Measurements from ENCODE around the gene HCAR2.
"Not testable (repeated sequence)": the region's sequence is repeated elsewhere in the genome, so short reads cannot be mapped to it uniquely, and the experiment has no call there.

HCAR2 gene

GRCh38 chr12:122724641-122725243 is 21.6 kb upstream of the HCAR2 start:
- TF ChIP-seq CTCF (IDR thresholded peaks at IDR 0.05; ENCODE audit: extremely low read depth, missing control alignments): no peak
- no peak for DNase-seq (ENCODE audit: low spot score)

DNA sequence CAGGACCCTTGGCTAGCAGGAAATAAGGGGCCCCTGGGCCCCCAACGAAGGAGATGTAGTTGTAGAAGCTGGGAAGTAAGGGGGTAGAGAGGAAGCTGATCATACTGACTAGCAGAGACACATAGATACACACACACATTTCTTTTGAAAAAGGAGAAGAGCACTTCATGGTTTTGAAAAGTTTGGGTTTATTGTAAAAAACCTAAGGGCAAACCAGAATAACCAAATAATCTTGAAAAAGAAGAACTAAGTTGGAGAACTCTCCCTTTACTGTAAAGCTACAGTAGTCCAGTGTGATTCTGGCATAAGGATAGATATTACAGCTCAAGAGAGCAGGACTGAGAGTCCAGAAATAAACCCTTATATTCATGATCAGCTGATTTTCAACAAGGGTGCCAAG is 19.2 kb upstream of the HCAR2 start:
- no peak for TF ChIP-seq CTCF (IDR thresholded peaks at IDR 0.05; ENCODE audit: extremely low read depth, missing control alignments)
- no peak for DNase-seq (ENCODE audit: low spot score)

DNA sequence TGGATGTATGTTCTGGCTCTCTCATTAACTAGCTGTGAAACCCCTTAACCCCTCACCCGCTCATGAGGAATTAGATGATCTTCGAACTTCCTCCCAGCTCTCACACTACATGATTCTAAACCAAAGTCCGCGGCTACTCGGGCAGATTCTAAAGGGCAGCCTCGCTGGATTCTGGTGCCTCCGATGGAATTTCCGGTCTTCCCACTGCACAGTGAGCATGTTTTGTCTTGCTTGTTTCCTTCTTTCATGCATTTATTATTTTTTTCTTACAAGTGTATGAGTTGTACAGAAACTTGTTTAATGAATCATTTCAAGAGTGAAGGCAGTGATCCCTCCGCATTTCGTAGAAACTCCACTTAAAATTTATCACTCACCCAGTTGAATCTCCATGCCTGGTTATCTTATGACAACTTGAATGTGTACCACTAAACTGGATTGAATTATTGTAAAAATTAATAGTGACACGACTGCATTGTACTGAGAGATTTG is 17.9 kb upstream of the HCAR2 start:
- DNase-seq (ENCODE audit: low spot score): peak; percentile 34
- TF ChIP-seq CTCF (IDR thresholded peaks at IDR 0.05; ENCODE audit: extremely low read depth, missing control alignments): no peak

- DNase-seq (ENCODE audit: low spot score): not testable (repeated sequence)
Observed at GRCh38 chr12:122716658-122717057, 13.5 kb upstream of the HCAR2 start, which contains the start of gene HCAR3. HCAR3 (minus strand) TSS chr12:122716811; CDS start chr12:122716737, 74 bp downstream.

GRCh38 chr12:122715211-122715610 is 12.1 kb upstream of the HCAR2 start:
- DNase-seq (ENCODE audit: low spot score): not testable (repeated sequence)

GRCh38 chr12:122713491-122714188 is 10.5 kb upstream of the HCAR2 start:
- not testable (repeated sequence) for DNase-seq (ENCODE audit: low spot score)

GRCh38 chr12:122711266-122711665 is 8.1 kb upstream of the HCAR2 start:
- not testable (repeated sequence) for DNase-seq (ENCODE audit: low spot score)

DNA sequence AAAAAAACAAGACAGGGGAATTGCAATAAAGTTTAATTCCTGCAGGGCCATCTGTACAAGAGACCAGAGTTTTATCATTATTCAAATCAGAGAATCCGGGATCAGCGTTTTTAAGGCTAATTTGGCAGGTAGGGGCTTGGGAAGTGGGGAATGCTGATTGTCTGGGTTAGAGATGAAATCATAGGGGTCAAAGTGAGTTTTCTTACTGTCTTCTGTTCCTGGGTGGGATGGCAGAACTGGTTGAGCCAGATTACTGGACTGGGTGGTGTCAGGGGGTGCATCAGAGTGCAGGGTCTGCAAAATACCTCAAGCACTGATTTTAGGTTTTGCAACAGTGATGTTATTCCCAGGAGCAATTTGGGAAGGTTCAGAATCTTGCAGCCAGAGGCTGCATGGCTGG is 7.2 kb upstream of the HCAR2 start:
- DNase-seq (ENCODE audit: low spot score): not testable (repeated sequence)

DNA sequence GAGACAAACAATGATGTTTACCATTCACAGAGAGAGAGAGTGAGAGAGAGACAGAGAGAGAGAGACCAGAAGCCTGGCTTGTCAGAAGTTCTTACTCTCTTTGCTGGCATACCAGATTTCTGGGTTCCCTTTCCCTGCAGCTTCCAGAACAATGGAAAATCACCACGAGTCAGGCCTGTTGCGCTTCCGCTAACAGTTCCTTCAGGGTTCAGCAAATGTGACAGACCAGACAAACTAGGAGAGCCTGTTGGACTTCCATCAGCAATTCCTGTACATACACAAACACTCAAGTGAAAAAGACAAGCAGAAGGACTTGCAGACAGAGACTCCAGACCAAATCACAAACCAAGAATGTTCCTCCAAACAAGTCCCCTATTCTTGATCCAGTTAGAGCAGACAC is 6.1 kb upstream of the HCAR2 start:
- DNase-seq (ENCODE audit: low spot score): not testable (repeated sequence)

DNA sequence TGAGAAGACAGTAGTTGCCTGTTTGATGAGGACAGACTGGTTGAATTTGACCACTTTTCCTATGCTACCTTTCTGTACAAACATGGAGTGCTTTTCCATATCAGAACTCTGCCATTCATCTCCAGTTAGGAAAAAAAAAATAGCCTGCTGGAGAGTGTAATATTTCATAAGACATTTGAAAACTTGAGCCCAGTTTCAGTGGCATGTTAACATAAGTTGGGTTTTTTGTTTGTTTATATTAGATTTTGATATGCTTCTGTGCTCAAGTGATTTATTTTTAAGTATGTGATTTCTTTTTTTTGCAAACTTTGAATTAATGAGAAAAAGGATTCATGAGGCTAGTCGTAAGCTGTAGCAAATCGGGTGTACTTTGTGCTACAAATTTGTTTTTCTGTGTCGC is 684 bp upstream of the HCAR2 start:
- DNase-seq (ENCODE audit: low spot score): not testable (repeated sequence)

- not testable (repeated sequence) for DNase-seq (ENCODE audit: low spot score)
Observed at GRCh38 chr12:122701481-122701880, 1.7 kb downstream of the HCAR2 start.

GRCh38 chr12:122700038-122700710 is 3.0 kb downstream of the HCAR2 start:
- DNase-seq (ENCODE audit: low spot score): not testable (repeated sequence)

DNA sequence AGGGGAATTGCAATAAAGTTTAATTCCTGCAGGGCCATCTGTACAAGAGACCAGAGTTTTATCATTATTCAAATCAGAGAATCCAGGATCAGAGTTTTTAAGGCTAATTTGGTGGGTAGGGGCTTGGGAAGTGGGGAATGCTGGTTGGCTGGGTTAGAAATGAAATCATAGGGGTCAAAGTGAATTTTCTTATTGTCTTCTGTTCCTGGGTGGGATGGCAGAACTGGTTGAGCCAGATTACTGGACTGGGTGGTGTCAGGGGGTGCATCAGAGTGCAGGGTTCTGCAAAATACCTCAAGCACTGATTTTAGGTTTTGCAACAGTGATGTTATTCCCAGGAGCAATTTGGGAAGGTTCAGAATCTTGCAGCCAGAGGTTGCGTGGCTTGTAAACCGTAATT is 6.2 kb downstream of the HCAR2 start:
- DNase-seq (ENCODE audit: low spot score): not testable (repeated sequence)

Measured in GM20000 (cell line).